Measurements from ENCODE around the gene ACSF3.

Gene ACSF3

DNA sequence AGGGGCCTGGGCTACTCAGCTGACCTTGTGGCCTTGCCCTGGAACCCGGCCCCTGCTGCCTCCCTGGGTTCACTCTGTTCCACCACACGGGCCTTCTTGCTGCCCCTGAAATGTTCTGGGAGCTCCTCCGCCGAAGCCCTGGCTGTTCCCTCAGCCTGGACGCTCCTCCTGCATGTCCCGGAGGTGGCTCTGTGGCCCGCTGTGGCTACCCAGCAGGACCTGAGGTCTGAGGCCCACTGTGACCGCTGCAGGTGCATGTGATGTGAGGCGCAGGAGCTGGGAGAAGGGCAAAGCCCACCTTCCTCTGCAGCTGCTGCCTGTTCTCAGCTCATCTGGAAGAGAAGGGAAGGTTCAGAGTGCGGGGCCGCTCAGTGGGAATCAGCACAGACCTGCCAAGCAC is 38.9 kb upstream of the ACSF3 start:
- Histone ChIP-seq H3K9ac (ENCODE audit: low read length) (no peak overlapping the region), H3K18ac (ENCODE audit: low read length) (no peak overlapping the region), H3K4me3 (ENCODE audit: low read depth, low read length) (no peak overlapping the region), H3K9me3 (ENCODE audit: insufficient read depth, low read depth, low read length) (peaks cover 8% of the 10 kb centered on the region), H3K4ac (ENCODE audit: low read depth, low read length) (no peak overlapping the region), H3K4me1 (ENCODE audit: control insufficient read depth in 1 of 2, insufficient read depth in 2 of 2, low read length in 2 of 2) (no peaks in the 10 kb centered on the region), H4K91ac (ENCODE audit: low read depth, low read length) (no peak overlapping the region), H2BK12ac (ENCODE audit: low read length) (no peak overlapping the region), H3K14ac (ENCODE audit: low read length) (no peak overlapping the region), H4K12ac (ENCODE audit: low read depth, low read length) (no peak overlapping the region), H3K79me1 (ENCODE audit: low read length) (no peaks in the 10 kb centered on the region), H3K27ac (ENCODE audit: low read depth, low read length) (no peak overlapping the region), H2AK5ac (ENCODE audit: low read length) (no peak overlapping the region), H4K8ac (ENCODE audit: low read depth, low read length) (no peak overlapping the region), H3K23ac (ENCODE audit: low read length) (no peak overlapping the region), H3K36me3 (ENCODE audit: control insufficient read depth in 1 of 2, insufficient read depth in 2 of 2, low read length in 2 of 2) (no peaks in the 10 kb centered on the region), H3K27me3 (ENCODE audit: insufficient read depth, low read length) (no peaks in the 10 kb centered on the region), H2BK5ac (ENCODE audit: low read depth, low read length, poor library complexity) (no peak overlapping the region), H3K79me2 (ENCODE audit: control insufficient read depth, insufficient read depth, low read length, poor library complexity) (no peaks in the 10 kb centered on the region), H3K4me2 (ENCODE audit: low read length) (no peak overlapping the region), H2AFZ (ENCODE audit: insufficient read depth, low read length, poor library complexity) (no peak overlapping the region), H2BK120ac (ENCODE audit: insufficient read depth, low read length, poor library complexity) (no peak overlapping the region)
- no peak for DNase-seq
- WGBS (ENCODE audit: extremely low coverage, insufficient coverage, insufficient read length) = no CpG with 5 or more reads among the region's 11 CpGs

DNA sequence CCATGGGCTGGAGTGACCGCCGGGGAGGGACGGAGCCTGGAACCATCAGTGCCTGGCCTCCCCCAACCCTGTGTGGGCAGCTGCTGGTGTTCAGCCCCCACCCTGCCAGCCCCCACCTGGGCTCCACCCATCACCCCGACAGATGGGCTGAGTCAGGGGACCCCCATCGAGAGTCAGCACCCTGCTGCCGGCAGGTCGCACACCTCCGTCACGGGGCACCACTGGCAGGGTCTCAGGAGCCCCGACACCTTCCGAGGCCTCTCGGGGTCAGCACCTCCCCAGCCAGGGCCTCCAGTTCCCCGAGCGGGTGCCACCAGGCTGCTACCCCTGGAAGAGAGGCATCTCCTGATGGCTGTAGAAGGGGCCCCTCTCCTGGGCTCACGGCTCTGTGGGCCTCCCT is 38.3 kb upstream of the ACSF3 start:
- no CpG with 5 or more reads among the region's 15 CpGs for WGBS (ENCODE audit: extremely low coverage, insufficient coverage, insufficient read length)
- H3K4me3 ChIP-seq (ENCODE audit: low read depth, low read length) = no peak overlapping the region
- H4K8ac ChIP-seq (ENCODE audit: low read depth, low read length) = no peak overlapping the region
- no peaks in the 10 kb centered on the region for H3K4me1 ChIP-seq (ENCODE audit: control insufficient read depth in 1 of 2, insufficient read depth in 2 of 2, low read length in 2 of 2)
- no peak overlapping the region for H3K23ac ChIP-seq (ENCODE audit: low read length)
- no peak overlapping the region for H3K18ac ChIP-seq (ENCODE audit: low read length)
- H2BK5ac ChIP-seq (ENCODE audit: low read depth, low read length, poor library complexity) = no peak overlapping the region
- H3K79me2 ChIP-seq (ENCODE audit: control insufficient read depth, insufficient read depth, low read length, poor library complexity) = no peaks in the 10 kb centered on the region
- H3K9me3 ChIP-seq (ENCODE audit: insufficient read depth, low read depth, low read length) = peaks cover 8% of the 10 kb centered on the region
- no peak overlapping the region for H3K14ac ChIP-seq (ENCODE audit: low read length)
- H4K91ac ChIP-seq (ENCODE audit: low read depth, low read length) = no peak overlapping the region
- no peak for DNase-seq
- H2AFZ ChIP-seq (ENCODE audit: insufficient read depth, low read length, poor library complexity) = no peak overlapping the region
- H3K79me1 ChIP-seq (ENCODE audit: low read length) = no peaks in the 10 kb centered on the region
- H2AK5ac ChIP-seq (ENCODE audit: low read length) = no peak overlapping the region
- H3K4ac ChIP-seq (ENCODE audit: low read depth, low read length) = no peak overlapping the region
- no peaks in the 10 kb centered on the region for H3K36me3 ChIP-seq (ENCODE audit: control insufficient read depth in 1 of 2, insufficient read depth in 2 of 2, low read length in 2 of 2)
- H2BK12ac ChIP-seq (ENCODE audit: low read length) = no peak overlapping the region
- H4K12ac ChIP-seq (ENCODE audit: low read depth, low read length) = no peak overlapping the region
- H3K27ac ChIP-seq (ENCODE audit: low read depth, low read length) = no peak overlapping the region
- H3K9ac ChIP-seq (ENCODE audit: low read length) = no peak overlapping the region
- no peak overlapping the region for H3K4me2 ChIP-seq (ENCODE audit: low read length)
- H3K27me3 ChIP-seq (ENCODE audit: insufficient read depth, low read length) = no peaks in the 10 kb centered on the region
- H2BK120ac ChIP-seq (ENCODE audit: insufficient read depth, low read length, poor library complexity) = no peak overlapping the region

DNA sequence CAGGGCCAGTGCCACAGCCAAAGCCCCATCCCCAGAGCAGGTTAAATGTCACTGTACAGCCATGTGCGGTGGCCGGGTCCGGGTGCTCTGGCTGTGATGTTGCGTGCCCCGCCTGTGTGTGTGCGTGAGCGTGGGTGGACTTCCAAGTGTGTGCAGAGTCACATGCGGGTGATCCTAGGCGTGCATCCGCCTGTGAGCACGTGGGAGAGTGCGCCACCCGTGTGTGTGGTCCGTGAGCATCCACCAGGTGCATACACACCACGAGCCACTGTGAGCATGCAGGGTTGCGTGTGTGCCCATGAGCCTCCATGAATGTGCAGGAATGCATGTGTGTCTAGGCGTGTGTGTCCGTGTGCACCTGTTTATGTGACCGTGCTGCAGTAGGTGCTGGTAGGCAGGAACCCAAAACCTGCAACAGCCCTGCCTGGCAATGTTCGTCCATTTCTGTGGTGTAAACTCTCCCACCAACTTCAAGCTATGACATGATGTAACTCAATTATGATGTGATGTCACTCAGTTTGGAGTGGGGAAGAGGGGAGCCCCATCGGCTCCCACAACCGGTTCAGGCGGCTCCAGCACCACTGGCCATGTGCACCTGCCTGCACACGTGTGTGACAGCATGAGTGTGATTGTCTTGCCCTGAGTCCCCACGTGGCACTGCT is 37.6 kb upstream of the ACSF3 start:
- no peak overlapping the region for H3K4me2 ChIP-seq (ENCODE audit: low read length)
- H2AFZ ChIP-seq (ENCODE audit: insufficient read depth, low read length, poor library complexity) = no peak overlapping the region
- peaks cover 8% of the 10 kb centered on the region for H3K9me3 ChIP-seq (ENCODE audit: insufficient read depth, low read depth, low read length)
- no peak overlapping the region for H3K27ac ChIP-seq (ENCODE audit: low read depth, low read length)
- no peak overlapping the region for H3K14ac ChIP-seq (ENCODE audit: low read length)
- no peak overlapping the region for H4K91ac ChIP-seq (ENCODE audit: low read depth, low read length)
- H2BK120ac ChIP-seq (ENCODE audit: insufficient read depth, low read length, poor library complexity) = no peak overlapping the region
- H3K18ac ChIP-seq (ENCODE audit: low read length) = no peak overlapping the region
- H3K79me1 ChIP-seq (ENCODE audit: low read length) = no peaks in the 10 kb centered on the region
- no peak overlapping the region for H3K9ac ChIP-seq (ENCODE audit: low read length)
- H3K4me1 ChIP-seq (ENCODE audit: control insufficient read depth in 1 of 2, insufficient read depth in 2 of 2, low read length in 2 of 2) = no peaks in the 10 kb centered on the region
- H3K36me3 ChIP-seq (ENCODE audit: control insufficient read depth in 1 of 2, insufficient read depth in 2 of 2, low read length in 2 of 2) = no peaks in the 10 kb centered on the region
- no peak for DNase-seq
- H4K12ac ChIP-seq (ENCODE audit: low read depth, low read length) = no peak overlapping the region
- H3K4ac ChIP-seq (ENCODE audit: low read depth, low read length) = no peak overlapping the region
- peak overlapping the region; percentile 85 for H3K23ac ChIP-seq (ENCODE audit: low read length)
- H2BK5ac ChIP-seq (ENCODE audit: low read depth, low read length, poor library complexity) = no peak overlapping the region
- H3K4me3 ChIP-seq (ENCODE audit: low read depth, low read length) = peak overlapping the region; percentile 58
- H2AK5ac ChIP-seq (ENCODE audit: low read length) = no peak overlapping the region
- H2BK12ac ChIP-seq (ENCODE audit: low read length) = no peak overlapping the region
- H3K79me2 ChIP-seq (ENCODE audit: control insufficient read depth, insufficient read depth, low read length, poor library complexity) = no peaks in the 10 kb centered on the region
- H4K8ac ChIP-seq (ENCODE audit: low read depth, low read length) = no peak overlapping the region
- H3K27me3 ChIP-seq (ENCODE audit: insufficient read depth, low read length) = no peaks in the 10 kb centered on the region
- no CpG with 5 or more reads among the region's 25 CpGs for WGBS (ENCODE audit: extremely low coverage, insufficient coverage, insufficient read length)

DNA sequence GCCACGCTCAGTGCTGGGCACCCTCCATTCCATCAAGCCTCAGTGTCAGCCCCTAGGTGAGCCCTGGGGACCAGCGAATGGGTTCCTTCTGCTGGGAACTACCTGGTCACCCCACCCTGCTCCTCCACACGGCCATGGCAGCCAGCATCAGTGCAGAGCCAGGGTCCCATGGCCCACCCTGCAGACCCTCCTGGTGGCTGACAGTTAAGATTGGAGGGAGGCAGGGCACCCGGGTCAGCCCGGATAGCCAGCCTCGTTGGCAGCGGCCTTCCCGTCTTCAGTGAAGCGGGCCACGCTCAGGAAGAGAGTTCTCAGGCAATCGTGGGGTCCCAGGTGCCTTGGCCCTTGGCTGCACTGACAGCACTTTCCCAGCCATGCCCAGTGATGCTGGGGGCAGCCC is 37.1 kb upstream of the ACSF3 start:
- Histone ChIP-seq H3K4me3 (ENCODE audit: low read depth, low read length) (no peak overlapping the region), H3K14ac (ENCODE audit: low read length) (no peak overlapping the region), H2BK12ac (ENCODE audit: low read length) (no peak overlapping the region), H2BK5ac (ENCODE audit: low read depth, low read length, poor library complexity) (no peak overlapping the region), H4K8ac (ENCODE audit: low read depth, low read length) (no peak overlapping the region), H2BK120ac (ENCODE audit: insufficient read depth, low read length, poor library complexity) (no peak overlapping the region), H4K91ac (ENCODE audit: low read depth, low read length) (no peak overlapping the region), H3K23ac (ENCODE audit: low read length) (no peak overlapping the region), H3K4me1 (ENCODE audit: control insufficient read depth in 1 of 2, insufficient read depth in 2 of 2, low read length in 2 of 2) (no peaks in the 10 kb centered on the region), H4K12ac (ENCODE audit: low read depth, low read length) (no peak overlapping the region), H3K27ac (ENCODE audit: low read depth, low read length) (no peak overlapping the region), H3K4me2 (ENCODE audit: low read length) (no peak overlapping the region), H2AK5ac (ENCODE audit: low read length) (no peak overlapping the region), H2AFZ (ENCODE audit: insufficient read depth, low read length, poor library complexity) (no peak overlapping the region), H3K27me3 (ENCODE audit: insufficient read depth, low read length) (no peaks in the 10 kb centered on the region), H3K18ac (ENCODE audit: low read length) (no peak overlapping the region), H3K4ac (ENCODE audit: low read depth, low read length) (no peak overlapping the region), H3K9ac (ENCODE audit: low read length) (no peak overlapping the region), H3K79me1 (ENCODE audit: low read length) (no peaks in the 10 kb centered on the region), H3K36me3 (ENCODE audit: control insufficient read depth in 1 of 2, insufficient read depth in 2 of 2, low read length in 2 of 2) (no peaks in the 10 kb centered on the region), H3K9me3 (ENCODE audit: insufficient read depth, low read depth, low read length) (peaks cover 8% of the 10 kb centered on the region), H3K79me2 (ENCODE audit: control insufficient read depth, insufficient read depth, low read length, poor library complexity) (no peaks in the 10 kb centered on the region)
- no CpG with 5 or more reads among the region's 11 CpGs for WGBS (ENCODE audit: extremely low coverage, insufficient coverage, insufficient read length)
- DNase-seq = no peak
